Measurements from ENCODE around the gene LYST.

The LYST gene

GRCh38 chr1:235635938-235636662 lies 230.6 kb downstream of the LYST start:
- Histone ChIP-seq H3K36me3 (ENCODE audit: insufficient read depth, low read length) (no peaks in the 10 kb centered on the region), H3K9ac (ENCODE audit: insufficient read length) (no peak overlapping the region), H3K27ac (no peak overlapping the region), H3K9me3 (ENCODE audit: low read depth, low read length) (no peaks in the 10 kb centered on the region), H3K4me3 (no peak overlapping the region)
- DNase-seq (ENCODE audit: low read depth, low spot score), result no peak
- TF ChIP-seq FOXP2 (optimal IDR thresholded peaks at IDR 0.05; ENCODE audit: control extremely low read depth, extremely low read length, insufficient read depth) (no peak), POLR2AphosphoS5 (IDR thresholded peaks at IDR 0.05; ENCODE audit: borderline replicate concordance, low read depth, low read length) (no peak), EZH2 (IDR thresholded peaks at IDR 0.05) (no peak)

GRCh38 chr1:235632506-235633401 lies 234.0 kb downstream of the LYST start:
- H3K9ac ChIP-seq (ENCODE audit: insufficient read length), result no peak overlapping the region
- no peaks in the 10 kb centered on the region for H3K9me3 ChIP-seq (ENCODE audit: low read depth, low read length)
- H3K27ac ChIP-seq, result no peak overlapping the region
- H3K4me3 ChIP-seq, result peak overlapping the region; percentile 29; the same call in 1 of the 2 replicates
- H3K36me3 ChIP-seq (ENCODE audit: insufficient read depth, low read length), result no peaks in the 10 kb centered on the region
- no peak for DNase-seq (ENCODE audit: low read depth, low spot score)
- TF ChIP-seq POLR2AphosphoS5 (IDR thresholded peaks at IDR 0.05; ENCODE audit: borderline replicate concordance, low read depth, low read length), result no peak
- TF ChIP-seq EZH2 (IDR thresholded peaks at IDR 0.05), result no peak
- TF ChIP-seq FOXP2 (optimal IDR thresholded peaks at IDR 0.05; ENCODE audit: control extremely low read depth, extremely low read length, insufficient read depth), result no peak

- no peak for TF ChIP-seq POLR2AphosphoS5 (IDR thresholded peaks at IDR 0.05; ENCODE audit: borderline replicate concordance, low read depth, low read length)
- H3K9me3 ChIP-seq (ENCODE audit: low read depth, low read length), result no peaks in the 10 kb centered on the region
- H3K27ac ChIP-seq, result no peak overlapping the region
- DNase-seq (ENCODE audit: low read depth, low spot score), result no peak
- H3K36me3 ChIP-seq (ENCODE audit: insufficient read depth, low read length), result no peaks in the 10 kb centered on the region
- H3K4me3 ChIP-seq, result no peak overlapping the region
- H3K9ac ChIP-seq (ENCODE audit: insufficient read length), result no peak overlapping the region
Measured at GRCh38 chr1:235631816-235632215, 234.9 kb downstream of the LYST start.

GRCh38 chr1:235628316-235629005 lies 238.2 kb downstream of the LYST start:
- no peak for DNase-seq (ENCODE audit: low read depth, low spot score)
- H3K27ac ChIP-seq, result no peak overlapping the region

GRCh38 chr1:235625831-235626230 lies 240.9 kb downstream of the LYST start:
- no peaks in the 10 kb centered on the region for H3K36me3 ChIP-seq (ENCODE audit: insufficient read depth, low read length)
- H3K4me3 ChIP-seq, result no peak overlapping the region
- H3K9ac ChIP-seq (ENCODE audit: insufficient read length), result no peak overlapping the region
- H3K27ac ChIP-seq, result no peak overlapping the region
- no peak for DNase-seq (ENCODE audit: low read depth, low spot score)
- TF ChIP-seq EZH2 (IDR thresholded peaks at IDR 0.05), result no peak
- no peak for TF ChIP-seq FOXP2 (optimal IDR thresholded peaks at IDR 0.05; ENCODE audit: control extremely low read depth, extremely low read length, insufficient read depth)
- no peak for TF ChIP-seq POLR2AphosphoS5 (IDR thresholded peaks at IDR 0.05; ENCODE audit: borderline replicate concordance, low read depth, low read length)
- no peaks in the 10 kb centered on the region for H3K9me3 ChIP-seq (ENCODE audit: low read depth, low read length)

More at GRCh38 chr1:235628316-235629005, 238.2 kb downstream of the LYST start:
- Histone ChIP-seq H3K36me3 (ENCODE audit: insufficient read depth, low read length) (no peaks in the 10 kb centered on the region), H3K9me3 (ENCODE audit: low read depth, low read length) (no peaks in the 10 kb centered on the region), H3K9ac (ENCODE audit: insufficient read length) (no peak overlapping the region), H3K4me3 (no peak overlapping the region)
- TF ChIP-seq EZH2 (IDR thresholded peaks at IDR 0.05) (no peak), FOXP2 (optimal IDR thresholded peaks at IDR 0.05; ENCODE audit: control extremely low read depth, extremely low read length, insufficient read depth) (no peak), POLR2AphosphoS5 (IDR thresholded peaks at IDR 0.05; ENCODE audit: borderline replicate concordance, low read depth, low read length) (no peak)

GRCh38 chr1:235625340-235625739 lies 241.4 kb downstream of the LYST start:
- TF ChIP-seq POLR2AphosphoS5 (IDR thresholded peaks at IDR 0.05; ENCODE audit: borderline replicate concordance, low read depth, low read length) (no peak), EZH2 (IDR thresholded peaks at IDR 0.05) (no peak), FOXP2 (optimal IDR thresholded peaks at IDR 0.05; ENCODE audit: control extremely low read depth, extremely low read length, insufficient read depth) (no peak)
- no peak overlapping the region for H3K4me3 ChIP-seq

GRCh38 chr1:235624721-235625333 lies 241.9 kb downstream of the LYST start:
- no peak for TF ChIP-seq EZH2 (IDR thresholded peaks at IDR 0.05)
- TF ChIP-seq POLR2AphosphoS5 (IDR thresholded peaks at IDR 0.05; ENCODE audit: borderline replicate concordance, low read depth, low read length), result no peak
- no peak for TF ChIP-seq FOXP2 (optimal IDR thresholded peaks at IDR 0.05; ENCODE audit: control extremely low read depth, extremely low read length, insufficient read depth)
- no peak overlapping the region for H3K27ac ChIP-seq
- no peaks in the 10 kb centered on the region for H3K9me3 ChIP-seq (ENCODE audit: low read depth, low read length)
- H3K9ac ChIP-seq (ENCODE audit: insufficient read length), result no peak overlapping the region
- no peak overlapping the region for H3K4me3 ChIP-seq
- no peak for DNase-seq (ENCODE audit: low read depth, low spot score)
- H3K36me3 ChIP-seq (ENCODE audit: insufficient read depth, low read length), result no peaks in the 10 kb centered on the region

More at GRCh38 chr1:235625340-235625739, 241.4 kb downstream of the LYST start:
- DNase-seq (ENCODE audit: low read depth, low spot score), result no peak
- no peaks in the 10 kb centered on the region for H3K36me3 ChIP-seq (ENCODE audit: insufficient read depth, low read length)
- H3K27ac ChIP-seq, result no peak overlapping the region
- H3K9ac ChIP-seq (ENCODE audit: insufficient read length), result no peak overlapping the region
- H3K9me3 ChIP-seq (ENCODE audit: low read depth, low read length), result no peaks in the 10 kb centered on the region

Measured in SK-N-MC (cell line).